IMR-90 (cell line): ENCODE results near the gene ZNF549. TPM values are rescaled to one million over a fixed set of nuclear protein-coding genes. Genes with fewer than 3 reads are reported as not detected.

ENCODE experiments used
- ATAC-seq: fragments of 200-7000 bp; cut with Tn5 transposase; 2 replicates; pipeline ENCODE4 v1.9.1; 2020; ENCODE audit warnings: low read depth, mild to moderate bottlenecking, moderate library complexity
- BruUV-seq: library from RNA; stranded (reverse); fragments of 400-500 nt; replicated peaks from 2 replicates; lab custom pipeline; 2021; lab: Mats Ljungman, UMichigan
- CTCF ChIA-PET: fragments of 300-600 bp; formaldehyde crosslinking; extraction: SDS; loops from one replicate; lab custom pipeline; 2021; ENCODE audit warnings: antibody characterized with exemption; lab: Yijun Ruan, JAX
- POLR2A ChIA-PET: fragments of 300-600 bp; sonication (Branson Sonifier 250); formaldehyde crosslinking; loops from one replicate; lab custom pipeline; 2022; ENCODE audit warnings: antibody characterized with exemption; ENCODE audit not compliant: unreplicated experiment; lab: Charles Lee
- DNase-seq: peaks from one replicate; pipeline ENCODE4 v3.0.0; 2013
- H2AFZ ChIP-seq: replicated peaks from 2 replicates; pipeline ENCODE3; 2013; ENCODE audit warnings: low read length, mild to moderate bottlenecking; ENCODE audit not compliant: poor library complexity
- H2AK5ac ChIP-seq: 2 replicates; pipeline ENCODE4 v1.6.1; 2013; ENCODE audit warnings: low read depth, low read length, inconsistent platforms
- H2AK9ac ChIP-seq: replicated peaks from 2 replicates; pipeline ENCODE3; 2013; ENCODE audit warnings: mild to moderate bottlenecking, low read depth, low read length, moderate library complexity; ENCODE audit not compliant: poor library complexity
- H2BK120ac ChIP-seq: 2 replicates; pipeline ENCODE4 v1.6.1; 2013; ENCODE audit warnings: low read depth, low read length, inconsistent platforms
- H2BK15ac ChIP-seq: 3 replicates; pipeline ENCODE4 v1.6.1; 2013; ENCODE audit warnings: low read depth, low read length, inconsistent platforms
- H2BK20ac ChIP-seq: 2 replicates; pipeline ENCODE4 v1.6.1; 2013; ENCODE audit warnings: low read depth, mild to moderate bottlenecking, inconsistent platforms, low read length, moderate library complexity
- H2BK5ac ChIP-seq: 2 replicates; pipeline ENCODE4 v1.6.1; 2013; ENCODE audit warnings: mild to moderate bottlenecking, low read depth, low read length, inconsistent platforms; ENCODE audit not compliant: poor library complexity, severe bottlenecking
- H3K14ac ChIP-seq: replicated peaks from 2 replicates; pipeline ENCODE4 v1.6.1; 2013; ENCODE audit warnings: low read depth, low read length, inconsistent platforms
- H3K18ac ChIP-seq: 2 replicates; pipeline ENCODE4 v1.6.1; 2013; ENCODE audit warnings: low read depth, low read length, control low read depth
- H3K23ac ChIP-seq: 2 replicates; pipeline ENCODE4 v1.6.1; 2013; ENCODE audit warnings: low read depth, low read length, inconsistent platforms
- H3K27ac ChIP-seq: 2 replicates; pipeline ENCODE4 v1.5.1; 2013; ENCODE audit warnings: mild to moderate bottlenecking, control low read depth, low read length; ENCODE audit not compliant: insufficient read depth
- H3K27me3 ChIP-seq: 2 replicates; pipeline ENCODE4 v1.6.1; 2013; ENCODE audit warnings: low read length; ENCODE audit not compliant: control insufficient read depth, insufficient read depth
- H3K36me3 ChIP-seq: 2 replicates; pipeline ENCODE4 v1.6.1; 2013; ENCODE audit warnings: low read length, mixed read lengths; ENCODE audit not compliant: control insufficient read depth, insufficient read depth
- H3K4ac ChIP-seq: 2 replicates; pipeline ENCODE4 v1.6.1; 2013; ENCODE audit warnings: low read depth, low read length, inconsistent platforms
- H3K4me1 ChIP-seq: 2 replicates; pipeline ENCODE4 v1.6.1; 2013; ENCODE audit warnings: low read length, mixed read lengths; ENCODE audit not compliant: control insufficient read depth, insufficient read depth
- H3K4me2 ChIP-seq: 2 replicates; pipeline ENCODE4 v1.6.1; 2013; ENCODE audit warnings: low read depth, mild to moderate bottlenecking, control low read depth, low read length, moderate library complexity
- H3K4me3 ChIP-seq: 2 replicates; pipeline ENCODE4 v1.5.1; 2013; ENCODE audit warnings: low read depth, mild to moderate bottlenecking, control low read depth, low read length, moderate library complexity; ENCODE audit not compliant: insufficient read depth
- H3K56ac ChIP-seq: 2 replicates; pipeline ENCODE4 v1.6.1; 2013; ENCODE audit warnings: low read length, inconsistent platforms; ENCODE audit not compliant: insufficient read depth; ENCODE audit errors: extremely low read depth
- H3K79me1 ChIP-seq, 2 experiments: 2 replicates each; pipeline ENCODE4 v1.6.1; 2013; ENCODE audit warnings: low read length in 2 of 2, inconsistent platforms in 1 of 2, low read depth in 1 of 2
- H3K9ac ChIP-seq: 2 replicates; pipeline ENCODE4 v1.6.1; 2013; ENCODE audit warnings: low read depth, low read length, control low read depth
- H3K9me1 ChIP-seq: 2 replicates; pipeline ENCODE4 v1.6.1; 2013; ENCODE audit warnings: low read length, inconsistent platforms; ENCODE audit not compliant: insufficient read depth
- H3K9me3 ChIP-seq: 2 replicates; pipeline ENCODE4 v1.6.1; 2013; ENCODE audit warnings: low read length; ENCODE audit not compliant: control insufficient read depth, insufficient read depth
- H4K20me1 ChIP-seq: 2 replicates; pipeline ENCODE4 v1.6.1; 2013; ENCODE audit warnings: low read length, inconsistent platforms; ENCODE audit not compliant: insufficient read depth
- H4K5ac ChIP-seq: 2 replicates; pipeline ENCODE4 v1.6.1; 2013; ENCODE audit warnings: mild to moderate bottlenecking, low read depth, low read length, control low read depth
- H4K8ac ChIP-seq, 2 experiments: 2 replicates each; pipeline ENCODE4 v1.6.1; 2013; ENCODE audit warnings: low read depth in 2 of 2, low read length in 2 of 2, control low read depth in 1 of 2, inconsistent platforms in 1 of 2
- H4K91ac ChIP-seq: 2 replicates; pipeline ENCODE4 v1.6.1; 2013; ENCODE audit warnings: low read depth, low read length, inconsistent platforms; ENCODE audit not compliant: insufficient read depth
- CHD1 ChIP-seq: IDR thresholded peaks from 2 replicates; pipeline ENCODE4 v1.6.1; 2012; ENCODE audit warnings: low read depth, low read length, improper control_type of control experiment
- FOS ChIP-seq: fragments of 150-350 bp; IDR thresholded peaks from 2 replicates; pipeline ENCODE4 v1.6.1; 2016; ENCODE audit warnings: low read depth, low read length
- MAZ ChIP-seq: IDR thresholded peaks from 2 replicates; pipeline ENCODE4 v1.6.1; 2012; ENCODE audit warnings: low read depth, mild to moderate bottlenecking, low read length, improper control_type of control experiment, moderate library complexity, borderline replicate concordance
- MXI1 ChIP-seq: IDR thresholded peaks from 2 replicates; pipeline ENCODE4 v1.6.1; 2012; ENCODE audit warnings: low read depth, mild to moderate bottlenecking, low read length, moderate library complexity, borderline replicate concordance
- NFE2L2 ChIP-seq: fragments of 150-350 bp; IDR thresholded peaks from 2 replicates; pipeline ENCODE4 v1.6.1; 2016; ENCODE audit warnings: low read depth, mild to moderate bottlenecking, low read length
- POLR2A ChIP-seq: IDR thresholded peaks from 2 replicates; pipeline ENCODE4 v1.6.1; 2012; ENCODE audit warnings: mild to moderate bottlenecking, low read depth, low read length
- RCOR1 ChIP-seq: IDR thresholded peaks from 2 replicates; pipeline ENCODE4 v1.6.1; 2012; ENCODE audit warnings: mild to moderate bottlenecking, low read length, improper control_type of control experiment; ENCODE audit not compliant: insufficient replicate concordance
- SMC3 ChIP-seq: fragments of 150-350 bp; IDR thresholded peaks from 2 replicates; pipeline ENCODE4 v1.6.1; 2016; ENCODE audit warnings: low read depth, mild to moderate bottlenecking, antibody characterized with exemption, low read length, moderate library complexity
- WGBS, 2 experiments: methylation state at CpG; one replicate each; pipeline versions ENCODE4 v1.1.5 to v1.1.7; 2013; ENCODE audit warnings: missing lambda C conversion rate in 2 of 2; ENCODE audit not compliant: insufficient read length in 1 of 2; ENCODE audit errors: extremely low coverage in 2 of 2; 5-methylcytosine and 5-hydroxymethylcytosine counted together
- dilution Hi-C: fragments of 300-500 bp; cut with HindIII; formaldehyde crosslinking; loops from one replicate; pipeline ENCODE4 v1.14.3; 2018; ENCODE audit warnings: low sequenced_read_pairs; ENCODE audit not compliant: unreplicated experiment
- in situ Hi-C: fragments of 300-500 bp; cut with MboI; formaldehyde crosslinking; loops from 3 replicates; pipeline ENCODE4 v1.14.3; 2019; ENCODE audit warnings: low sequenced_read_pairs, inconsistent platforms, mixed read lengths
- intact Hi-C: fragments of 100-400 bp; cut with micrococcal nuclease; formaldehyde crosslinking; loops from 2 replicates; pipeline ENCODE4 v1.10.0; 2022
- polyA plus RNA-seq, 3 experiments: library from polyadenylated mRNA; depleted of rRNA; stranded (reverse); fragments of >200 nt; gene quantifications; 2 replicates each; pipeline ENCODE4 v1.2.3, GENCODE V29; 2012; ENCODE audit warnings: low replicate concordance in 1 of 3
- total RNA-seq: library from RNA; depleted of rRNA; stranded (reverse); fragments of >200 nt; gene quantifications from 2 replicates; pipeline ENCODE4 v1.2.3, GENCODE V29; 2012
- TF ChIP-seq, protein P1 (sequence below): conservative IDR thresholded peaks from 2 replicates; pipeline ENCODE4 v1.5.1; 2012; ENCODE audit warnings: mild to moderate bottlenecking, low read depth, low read length, improper control_type of control experiment

ZNF549 gene
- total and polyA plus RNA-seq, 2 of the 4 experiments (the other 2 are of a cell fraction), result 2.4 to 8.6 TPM

- Histone ChIP-seq H2BK15ac (no peak within 1 kb of the TSS), H3K36me3 (peaks cover 2% of the 10 kb centered on the region; the same call in 1 of the 2 replicates), H3K79me1 (peaks cover 17 to 23% of the 10 kb centered on the region in 2 experiments), H3K56ac (no peak within 1 kb of the TSS), H3K9ac (peak within 1 kb of the TSS; percentile 55), H3K4me1 (no peaks in the 10 kb centered on the region), H4K5ac (peak within 1 kb of the TSS; percentile 78), H3K27ac (peak within 1 kb of the TSS; percentile 13; the same call in 1 of the 2 replicates), H3K18ac (no peak within 1 kb of the TSS), H2BK5ac (no peak within 1 kb of the TSS), H3K4me3 (peak within 1 kb of the TSS; percentile 75), H3K14ac (no peak within 1 kb of the TSS), H3K9me1 (no peaks in the 10 kb centered on the region), H2BK20ac (no peak within 1 kb of the TSS), H3K4ac (no peak within 1 kb of the TSS), H4K91ac (no peak within 1 kb of the TSS; the same call in 1 of the 2 replicates), H2AK9ac (peak within 1 kb of the TSS; percentile 55), H3K4me2 (peak within 1 kb of the TSS; percentile 82), H2AK5ac (no peak within 1 kb of the TSS), H4K8ac (peak within 1 kb of the TSS; percentile 40 to 79), H4K20me1 (no peaks in the 10 kb centered on the region), H3K27me3 (no peaks in the 10 kb centered on the region), H2BK120ac (no peak within 1 kb of the TSS), H3K9me3 (no peaks in the 10 kb centered on the region; the same call in 1 of the 2 replicates), H3K23ac (0 out of 2 replicates have a peak within 1 kb of the TSS, but pooled peaks have one; percentile 25), H2AFZ (peak within 1 kb of the TSS; percentile 98)
- TF ChIP-seq SMC3, result no peak
- TF ChIP-seq POLR2A, result no peak
- TF ChIP-seq FOS, result no peak
- no peak for TF ChIP-seq CHD1
- TF ChIP-seq, protein P1, sequence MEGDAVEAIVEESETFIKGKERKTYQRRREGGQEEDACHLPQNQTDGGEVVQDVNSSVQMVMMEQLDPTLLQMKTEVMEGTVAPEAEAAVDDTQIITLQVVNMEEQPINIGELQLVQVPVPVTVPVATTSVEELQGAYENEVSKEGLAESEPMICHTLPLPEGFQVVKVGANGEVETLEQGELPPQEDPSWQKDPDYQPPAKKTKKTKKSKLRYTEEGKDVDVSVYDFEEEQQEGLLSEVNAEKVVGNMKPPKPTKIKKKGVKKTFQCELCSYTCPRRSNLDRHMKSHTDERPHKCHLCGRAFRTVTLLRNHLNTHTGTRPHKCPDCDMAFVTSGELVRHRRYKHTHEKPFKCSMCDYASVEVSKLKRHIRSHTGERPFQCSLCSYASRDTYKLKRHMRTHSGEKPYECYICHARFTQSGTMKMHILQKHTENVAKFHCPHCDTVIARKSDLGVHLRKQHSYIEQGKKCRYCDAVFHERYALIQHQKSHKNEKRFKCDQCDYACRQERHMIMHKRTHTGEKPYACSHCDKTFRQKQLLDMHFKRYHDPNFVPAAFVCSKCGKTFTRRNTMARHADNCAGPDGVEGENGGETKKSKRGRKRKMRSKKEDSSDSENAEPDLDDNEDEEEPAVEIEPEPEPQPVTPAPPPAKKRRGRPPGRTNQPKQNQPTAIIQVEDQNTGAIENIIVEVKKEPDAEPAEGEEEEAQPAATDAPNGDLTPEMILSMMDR, result no peak
- TF ChIP-seq RCOR1, result no peak
- peak; percentile 56; the same call in 1 of the 2 replicates for TF ChIP-seq MXI1
- no peak for TF ChIP-seq NFE2L2
- peak; percentile 97 for TF ChIP-seq MAZ
- intact Hi-C loops, result no loop called here
- ATAC-seq, result peak; percentile 98
- CTCF ChIA-PET, result no interaction called here
- POLR2A ChIA-PET, result no interaction called here
- dilution Hi-C loops, result no loop called here
- WGBS, 2 experiments, result 0% methylated on average over 35 of the region's 53 CpGs; no CpG with 5 or more reads in 1 of the 2 experiments
- DNase-seq, result peak; percentile 91
- no TSS peak for BruUV-seq
- in situ Hi-C loops, result no loop called here
Measured at GRCh38 chr19:57599761-57600383, 72.7 kb downstream of the ZNF549 start, which contains the start of gene ZNF530. ZNF530 (plus strand) TSS chr19:57599885; CDS start chr19:57604346, 4,461 bp downstream.
